Measurements from ENCODE around the gene CFP. TPM values are rescaled to one million over a fixed set of nuclear protein-coding genes. Genes with fewer than 3 reads are reported as not detected.

Gene CFP
- total RNA-seq, 1 donor from 2014 or later: 3.7 TPM

- peak overlapping the region; percentile 96 for H3K27ac ChIP-seq (ENCODE audit: low read depth, low read length)
- H3K4me1 ChIP-seq (ENCODE audit: control insufficient read depth in 3 of 3, insufficient read depth in 3 of 3, low read length in 3 of 3): peaks cover 0 to 5% (median 0%) of the 10 kb centered on the region in 3 donors
- peaks cover 15 to 20% (median 19%) of the 10 kb centered on the region in 3 donors for H3K36me3 ChIP-seq (ENCODE audit: control insufficient read depth in 3 of 3, insufficient read depth in 3 of 3, low read length in 3 of 3)
- peak overlapping the region; percentile 88 to 92 (median 90) for H3K9ac ChIP-seq (ENCODE audit: low read depth in 1 of 3, low read length in 3 of 3)
- no peaks in the 10 kb centered on the region for H3K27me3 ChIP-seq (ENCODE audit: control insufficient read depth in 3 of 3, insufficient read depth in 3 of 3, low read length in 3 of 3)
- peak overlapping the region; percentile 88 to 91 (median 89) for H3K4me3 ChIP-seq (ENCODE audit: low read length in 3 of 3)
- no peaks in the 10 kb centered on the region for H3K9me3 ChIP-seq (ENCODE audit: control insufficient read depth in 3 of 3, low read length in 3 of 3)
Measured at GRCh38 chrX:47658301-47658683, 28.6 kb upstream of the CFP start.

- no peaks in the 10 kb centered on the region for H3K9me3 ChIP-seq (ENCODE audit: control insufficient read depth in 3 of 3, low read length in 3 of 3)
- peak overlapping the region; percentile 82 for H3K27ac ChIP-seq (ENCODE audit: low read depth, low read length)
- peak overlapping the region; percentile 73 to 78 (median 73) for H3K4me3 ChIP-seq (ENCODE audit: low read length in 3 of 3)
- H3K27me3 ChIP-seq (ENCODE audit: control insufficient read depth in 3 of 3, insufficient read depth in 3 of 3, low read length in 3 of 3): no peaks in the 10 kb centered on the region
- peaks cover 2 to 17% (median 16%) of the 10 kb centered on the region in 3 donors for H3K36me3 ChIP-seq (ENCODE audit: control insufficient read depth in 3 of 3, insufficient read depth in 3 of 3, low read length in 3 of 3)
- peak overlapping the region; percentile 60 to 79 (median 70) for H3K9ac ChIP-seq (ENCODE audit: low read depth in 1 of 3, low read length in 3 of 3)
- peaks cover 16 to 26% (median 18%) of the 10 kb centered on the region in 3 donors for H3K4me1 ChIP-seq (ENCODE audit: control insufficient read depth in 3 of 3, insufficient read depth in 3 of 3, low read length in 3 of 3)
Measured at GRCh38 chrX:47651043-47651905, 21.5 kb upstream of the CFP start.

GRCh38 chrX:47650164-47651042, 20.7 kb upstream of the CFP start, which contains the start of gene ELK1:
ELK1 (minus strand) TSS chrX:47650563; CDS start chrX:47641441, 9,122 bp downstream.
- H3K36me3 ChIP-seq (ENCODE audit: control insufficient read depth in 3 of 3, insufficient read depth in 3 of 3, low read length in 3 of 3): peaks cover 0 to 14% (median 8%) of the 10 kb centered on the region in 3 donors
- H3K4me3 ChIP-seq (ENCODE audit: low read length in 3 of 3): peak within 1 kb of the TSS; percentile 78 to 87 (median 82)
- no peaks in the 10 kb centered on the region for H3K9me3 ChIP-seq (ENCODE audit: control insufficient read depth in 3 of 3, low read length in 3 of 3)
- no peaks in the 10 kb centered on the region for H3K27me3 ChIP-seq (ENCODE audit: control insufficient read depth in 3 of 3, insufficient read depth in 3 of 3, low read length in 3 of 3)
- H3K4me1 ChIP-seq (ENCODE audit: control insufficient read depth in 3 of 3, insufficient read depth in 3 of 3, low read length in 3 of 3): peaks cover 16 to 26% (median 18%) of the 10 kb centered on the region in 3 donors
- H3K27ac ChIP-seq (ENCODE audit: low read depth, low read length): peak within 1 kb of the TSS; percentile 90
- peak within 1 kb of the TSS; percentile 81 to 83 (median 81) for H3K9ac ChIP-seq (ENCODE audit: low read depth in 1 of 3, low read length in 3 of 3)

- no peaks in the 10 kb centered on the region for H3K9me3 ChIP-seq (ENCODE audit: control insufficient read depth in 3 of 3, low read length in 3 of 3)
- peaks cover 16 to 26% (median 18%) of the 10 kb centered on the region in 3 donors for H3K4me1 ChIP-seq (ENCODE audit: control insufficient read depth in 3 of 3, insufficient read depth in 3 of 3, low read length in 3 of 3)
- H3K9ac ChIP-seq (ENCODE audit: low read depth in 1 of 3, low read length in 3 of 3): peak overlapping the region in 2 of 3 donors; percentile 50 to 83
- H3K27ac ChIP-seq (ENCODE audit: low read depth, low read length): peak overlapping the region; percentile 90
- no peaks in the 10 kb centered on the region for H3K27me3 ChIP-seq (ENCODE audit: control insufficient read depth in 3 of 3, insufficient read depth in 3 of 3, low read length in 3 of 3)
- peak overlapping the region; percentile 72 to 87 (median 82) for H3K4me3 ChIP-seq (ENCODE audit: low read length in 3 of 3)
- H3K36me3 ChIP-seq (ENCODE audit: control insufficient read depth in 3 of 3, insufficient read depth in 3 of 3, low read length in 3 of 3): peaks cover 0 to 14% (median 5%) of the 10 kb centered on the region in 3 donors
Measured at GRCh38 chrX:47649781-47650163, 20.0 kb upstream of the CFP start.

GRCh38 chrX:47649271-47649670, 19.5 kb upstream of the CFP start:
- Histone ChIP-seq H3K4me3 (ENCODE audit: low read length in 3 of 3) (peak overlapping the region; percentile 23 to 82 (median 49)), H3K9ac (ENCODE audit: low read depth in 1 of 3, low read length in 3 of 3) (peak overlapping the region; percentile 20 to 33 (median 33)), H3K27ac (ENCODE audit: low read depth, low read length) (no peak overlapping the region), H3K9me3 (ENCODE audit: control insufficient read depth in 3 of 3, low read length in 3 of 3) (no peaks in the 10 kb centered on the region), H3K27me3 (ENCODE audit: control insufficient read depth in 3 of 3, insufficient read depth in 3 of 3, low read length in 3 of 3) (no peaks in the 10 kb centered on the region), H3K4me1 (ENCODE audit: control insufficient read depth in 3 of 3, insufficient read depth in 3 of 3, low read length in 3 of 3) (peaks cover 18 to 26% (median 20%) of the 10 kb centered on the region in 3 donors), H3K36me3 (ENCODE audit: control insufficient read depth in 3 of 3, insufficient read depth in 3 of 3, low read length in 3 of 3) (peaks cover 0 to 14% (median 5%) of the 10 kb centered on the region in 3 donors)

- Histone ChIP-seq H3K27ac (ENCODE audit: low read depth, low read length) (no peak overlapping the region), H3K36me3 (ENCODE audit: control insufficient read depth in 3 of 3, insufficient read depth in 3 of 3, low read length in 3 of 3) (peaks cover 0 to 11% (median 5%) of the 10 kb centered on the region in 3 donors), H3K27me3 (ENCODE audit: control insufficient read depth in 3 of 3, insufficient read depth in 3 of 3, low read length in 3 of 3) (no peaks in the 10 kb centered on the region), H3K4me3 (ENCODE audit: low read length in 3 of 3) (no peak overlapping the region), H3K9me3 (ENCODE audit: control insufficient read depth in 3 of 3, low read length in 3 of 3) (no peaks in the 10 kb centered on the region), H3K9ac (ENCODE audit: low read depth in 1 of 3, low read length in 3 of 3) (no peak overlapping the region), H3K4me1 (ENCODE audit: control insufficient read depth in 3 of 3, insufficient read depth in 3 of 3, low read length in 3 of 3) (peaks cover 18 to 28% (median 25%) of the 10 kb centered on the region in 3 donors)
Measured at GRCh38 chrX:47648376-47648775, 18.6 kb upstream of the CFP start.

GRCh38 chrX:47646636-47647035, 16.9 kb upstream of the CFP start:
- no peak overlapping the region for H3K9ac ChIP-seq (ENCODE audit: low read depth in 1 of 3, low read length in 3 of 3)
- H3K36me3 ChIP-seq (ENCODE audit: control insufficient read depth in 3 of 3, insufficient read depth in 3 of 3, low read length in 3 of 3): peaks cover 0 to 6% (median 2%) of the 10 kb centered on the region in 3 donors
- no peak overlapping the region for H3K27ac ChIP-seq (ENCODE audit: low read depth, low read length)
- H3K9me3 ChIP-seq (ENCODE audit: control insufficient read depth in 3 of 3, low read length in 3 of 3): no peaks in the 10 kb centered on the region
- H3K4me1 ChIP-seq (ENCODE audit: control insufficient read depth in 3 of 3, insufficient read depth in 3 of 3, low read length in 3 of 3): peaks cover 16 to 25% (median 22%) of the 10 kb centered on the region in 3 donors
- H3K4me3 ChIP-seq (ENCODE audit: low read length in 3 of 3): no peak overlapping the region
- no peaks in the 10 kb centered on the region for H3K27me3 ChIP-seq (ENCODE audit: control insufficient read depth in 3 of 3, insufficient read depth in 3 of 3, low read length in 3 of 3)

GRCh38 chrX:47645530-47645929, 15.8 kb upstream of the CFP start:
- no peaks in the 10 kb centered on the region for H3K27me3 ChIP-seq (ENCODE audit: control insufficient read depth in 3 of 3, insufficient read depth in 3 of 3, low read length in 3 of 3)
- H3K27ac ChIP-seq (ENCODE audit: low read depth, low read length): no peak overlapping the region
- H3K4me3 ChIP-seq (ENCODE audit: low read length in 3 of 3): no peak overlapping the region
- H3K4me1 ChIP-seq (ENCODE audit: control insufficient read depth in 3 of 3, insufficient read depth in 3 of 3, low read length in 3 of 3): peaks cover 10 to 17% (median 15%) of the 10 kb centered on the region in 3 donors
- H3K36me3 ChIP-seq (ENCODE audit: control insufficient read depth in 3 of 3, insufficient read depth in 3 of 3, low read length in 3 of 3): peaks cover 5 to 10% (median 8%) of the 10 kb centered on the region in 3 donors
- no peak overlapping the region for H3K9ac ChIP-seq (ENCODE audit: low read depth in 1 of 3, low read length in 3 of 3)
- H3K9me3 ChIP-seq (ENCODE audit: control insufficient read depth in 3 of 3, low read length in 3 of 3): no peaks in the 10 kb centered on the region

- no peak overlapping the region for H3K9ac ChIP-seq (ENCODE audit: low read depth in 1 of 3, low read length in 3 of 3)
- no peak overlapping the region for H3K4me3 ChIP-seq (ENCODE audit: low read length in 3 of 3)
- H3K27ac ChIP-seq (ENCODE audit: low read depth, low read length): no peak overlapping the region
Measured at GRCh38 chrX:47644557-47645091, 14.9 kb upstream of the CFP start.

More at GRCh38 chrX:47644557-47645091, 14.9 kb upstream of the CFP start:
- Histone ChIP-seq H3K9me3 (ENCODE audit: control insufficient read depth in 3 of 3, low read length in 3 of 3) (no peaks in the 10 kb centered on the region), H3K4me1 (ENCODE audit: control insufficient read depth in 3 of 3, insufficient read depth in 3 of 3, low read length in 3 of 3) (peaks cover 10 to 17% (median 15%) of the 10 kb centered on the region in 3 donors), H3K27me3 (ENCODE audit: control insufficient read depth in 3 of 3, insufficient read depth in 3 of 3, low read length in 3 of 3) (no peaks in the 10 kb centered on the region), H3K36me3 (ENCODE audit: control insufficient read depth in 3 of 3, insufficient read depth in 3 of 3, low read length in 3 of 3) (peaks cover 11 to 16% (median 13%) of the 10 kb centered on the region in 3 donors)
